Parathyroid adenoma (tissue), 2 donors: Measurements from ENCODE around the gene DGAT2.

Experiments
- H2AFZ ChIP-seq: fragments of 300-600 bp; sonication (generic); one replicate; pipeline ENCODE4 v1.7.0; 2017; ENCODE audit warnings: antibody characterized with exemption, mild to moderate bottlenecking
- H3K27ac ChIP-seq: fragments of 300-600 bp; sonication (generic); one replicate; pipeline ENCODE4 v1.7.0; 2017
- H3K27me3 ChIP-seq: fragments of 300-600 bp; sonication (generic); one replicate; pipeline ENCODE4 v1.7.0; 2017; ENCODE audit warnings: low read length; ENCODE audit not compliant: control insufficient read depth, insufficient read depth
- H3K36me3 ChIP-seq: fragments of 300-600 bp; sonication (generic); one replicate; pipeline ENCODE4 v1.7.0; 2017; ENCODE audit warnings: low read length; ENCODE audit not compliant: control insufficient read depth, insufficient read depth
- H3K4me1 ChIP-seq: fragments of 300-600 bp; sonication (generic); one replicate; pipeline ENCODE4 v1.7.0; 2017; ENCODE audit warnings: control low read depth
- H3K4me2 ChIP-seq: fragments of 300-600 bp; sonication (generic); one replicate; pipeline ENCODE4 v1.7.0; 2017; ENCODE audit warnings: low read length
- H3K4me3 ChIP-seq: fragments of 300-600 bp; sonication (generic); one replicate; pipeline ENCODE4 v1.7.0; 2017; ENCODE audit warnings: low read depth, low read length
- H3K79me2 ChIP-seq: fragments of 300-600 bp; sonication (generic); one replicate; pipeline ENCODE4 v1.7.0; 2017; ENCODE audit warnings: control low read depth
- H3K9ac ChIP-seq: fragments of 300-600 bp; sonication (generic); one replicate; pipeline ENCODE4 v1.7.0; 2017; ENCODE audit warnings: mild to moderate bottlenecking
- H3K9me3 ChIP-seq: fragments of 300-600 bp; sonication (generic); one replicate; pipeline ENCODE4 v1.7.0; 2017; ENCODE audit warnings: low read length; ENCODE audit not compliant: control insufficient read depth
- CTCF ChIP-seq: fragments of 300-600 bp; sonication (generic); IDR thresholded peaks from one replicate; pipeline ENCODE4 v1.7.0; 2017; ENCODE audit warnings: antibody characterized with exemption, mild to moderate bottlenecking
- donor health status: primary hyperparathyroidism.

Gene DGAT2

DNA sequence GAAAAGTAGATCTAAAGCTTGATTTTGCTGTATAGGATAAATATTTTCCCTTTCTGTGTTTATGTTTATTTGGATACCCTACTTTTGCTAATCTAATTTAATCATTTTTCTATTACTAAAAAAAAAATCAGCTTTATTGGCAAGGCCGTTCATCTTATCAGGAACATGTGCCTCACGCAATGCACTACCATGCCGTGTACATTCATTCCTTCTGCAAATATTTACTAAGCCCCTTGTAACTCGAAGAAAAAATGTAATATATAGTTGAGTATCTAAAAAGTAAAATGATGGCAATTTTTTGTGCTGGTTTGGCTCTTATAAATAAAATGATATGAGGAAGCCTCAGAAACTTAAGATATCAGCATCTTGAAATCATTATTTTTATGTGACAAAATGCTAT lies 55.4 kb downstream of the DGAT2 start:
- Histone ChIP-seq H3K4me1 (no peaks in the 10 kb centered on the region), H3K27ac (no peak overlapping the region)
- TF ChIP-seq CTCF, result no peak

DNA sequence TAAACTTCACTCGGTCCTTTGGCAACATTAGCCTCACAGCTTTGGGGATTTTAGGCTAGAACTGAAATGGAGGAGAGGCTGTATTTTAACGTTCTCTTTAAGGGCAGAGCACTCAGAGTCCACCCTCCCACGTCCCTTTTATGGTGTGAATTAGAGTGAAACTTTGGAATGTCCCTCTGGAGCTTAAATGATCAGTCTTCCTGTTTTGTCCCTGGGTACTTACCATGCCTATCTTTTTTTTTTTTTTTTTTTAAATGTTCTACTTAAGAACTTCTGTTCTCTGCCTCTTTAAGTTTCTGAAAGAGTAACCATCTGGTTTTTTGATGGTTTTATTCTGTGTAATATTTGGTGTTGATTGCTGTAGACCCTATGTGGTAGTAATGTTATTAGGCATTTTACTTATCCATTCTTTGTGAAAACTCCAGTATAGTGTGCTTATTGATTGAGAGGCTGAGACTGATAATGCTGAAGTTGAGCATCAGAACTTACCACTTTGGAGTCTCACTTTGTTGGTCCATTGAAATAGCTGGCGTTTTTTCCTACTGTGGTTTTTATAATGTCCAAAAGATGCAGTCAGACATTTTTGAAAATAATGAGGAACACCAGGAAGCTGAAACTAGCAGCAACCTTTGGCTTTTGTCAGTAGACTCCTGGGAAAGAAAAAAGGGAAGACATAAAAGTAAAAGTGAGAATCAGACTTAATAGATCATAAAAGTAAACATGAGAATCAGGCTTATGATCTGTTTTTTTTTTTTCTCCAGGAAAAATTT lies 58.1 kb downstream of the DGAT2 start:
- Histone ChIP-seq H3K79me2 (peaks cover 23% of the 10 kb centered on the region), H3K9me3 (no peaks in the 10 kb centered on the region), H3K4me1 (no peaks in the 10 kb centered on the region), H3K27me3 (no peaks in the 10 kb centered on the region), H3K27ac (peak overlapping the region; percentile 59), H3K36me3 (no peaks in the 10 kb centered on the region), H3K4me3 (no peak overlapping the region), H3K9ac (no peak overlapping the region), H2AFZ (no peak overlapping the region), H3K4me2 (no peak overlapping the region)
- TF ChIP-seq CTCF, result no peak

More for the DNA sequence above, 55.4 kb downstream of the DGAT2 start:
- H3K36me3 ChIP-seq, result no peaks in the 10 kb centered on the region
- no peaks in the 10 kb centered on the region for H3K27me3 ChIP-seq
- H3K9ac ChIP-seq, result no peak overlapping the region
- H3K9me3 ChIP-seq, result no peaks in the 10 kb centered on the region
- no peak overlapping the region for H3K4me3 ChIP-seq
- no peak overlapping the region for H2AFZ ChIP-seq
- no peak overlapping the region for H3K4me2 ChIP-seq
- H3K79me2 ChIP-seq, result peaks cover 19% of the 10 kb centered on the region

- no peaks in the 10 kb centered on the region for H3K9me3 ChIP-seq
- no peak for TF ChIP-seq CTCF
- H3K27me3 ChIP-seq, result no peaks in the 10 kb centered on the region
- no peak overlapping the region for H2AFZ ChIP-seq
- no peaks in the 10 kb centered on the region for H3K36me3 ChIP-seq
- no peak overlapping the region for H3K4me2 ChIP-seq
- no peak overlapping the region for H3K9ac ChIP-seq
- H3K4me1 ChIP-seq, result no peaks in the 10 kb centered on the region
- no peak overlapping the region for H3K4me3 ChIP-seq
- peaks cover 24% of the 10 kb centered on the region for H3K79me2 ChIP-seq
- H3K27ac ChIP-seq, result peak overlapping the region; percentile 42
Measured at GRCh38 chr11:75827562-75827961, 59.0 kb downstream of the DGAT2 start.

DNA sequence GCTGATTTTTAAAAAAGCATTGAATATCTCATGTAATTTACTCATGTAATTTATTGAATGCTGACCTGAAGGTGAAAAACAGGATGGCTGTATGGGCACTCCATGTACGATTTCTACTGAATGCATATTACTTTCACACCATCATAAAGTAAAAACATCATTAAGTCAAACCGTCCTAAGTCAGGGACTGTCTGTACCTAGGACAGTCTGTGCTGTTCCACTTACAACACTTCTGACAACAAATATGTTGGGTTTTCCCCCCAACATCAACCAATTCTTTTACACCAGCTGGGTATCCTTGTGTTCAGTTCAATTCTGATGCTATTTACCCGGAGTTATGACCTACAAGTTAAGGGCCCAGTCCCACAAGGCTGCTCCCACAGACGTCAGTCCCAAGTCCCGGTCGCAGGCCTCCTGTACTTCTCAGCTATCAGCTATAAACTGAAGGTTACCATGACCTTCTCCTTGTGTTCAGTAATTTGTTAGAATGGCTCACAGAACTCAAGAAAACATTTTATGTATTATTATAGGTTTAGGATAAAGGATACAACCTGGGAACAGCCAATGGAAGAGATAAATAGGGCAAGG lies 63.4 kb downstream of the DGAT2 start:
- no peak overlapping the region for H3K27ac ChIP-seq
- H3K4me2 ChIP-seq, result no peak overlapping the region
- TF ChIP-seq CTCF, result no peak
- H3K9ac ChIP-seq, result no peak overlapping the region
- no peaks in the 10 kb centered on the region for H3K4me1 ChIP-seq
- H3K79me2 ChIP-seq, result peaks cover 35% of the 10 kb centered on the region
- no peak overlapping the region for H3K4me3 ChIP-seq
- H3K27me3 ChIP-seq, result no peaks in the 10 kb centered on the region
- no peaks in the 10 kb centered on the region for H3K36me3 ChIP-seq
- no peak overlapping the region for H2AFZ ChIP-seq
- no peaks in the 10 kb centered on the region for H3K9me3 ChIP-seq
